HK-2 (cell line): ENCODE measurements around the gene SMIM35.

ENCODE experiments used
- DNase-seq: peaks from one replicate; pipeline ENCODE4 v3.0.0-alpha.2; 2018; ENCODE audit not compliant: unreplicated experiment

Gene SMIM35

DNA sequence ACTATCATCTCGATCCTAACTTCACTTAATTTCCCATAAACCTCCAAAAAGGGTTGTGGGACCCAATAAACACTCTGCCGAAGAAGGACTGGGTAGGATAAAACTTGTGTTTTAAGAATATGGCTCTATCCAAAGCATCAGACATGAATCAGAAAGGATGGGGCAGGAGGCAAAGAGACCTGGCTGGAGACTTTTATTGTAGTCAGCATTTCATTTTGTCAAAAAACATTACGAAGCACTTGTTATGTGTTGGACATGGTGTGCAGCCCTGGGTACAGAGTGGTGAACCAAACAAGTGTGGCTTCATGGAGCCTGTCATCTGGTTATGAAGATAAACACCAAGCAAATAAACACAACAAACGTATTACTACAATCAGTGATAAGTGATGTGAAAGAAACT, 83.3 kb downstream of the SMIM35 start:
- DNase-seq = no peak

DNA sequence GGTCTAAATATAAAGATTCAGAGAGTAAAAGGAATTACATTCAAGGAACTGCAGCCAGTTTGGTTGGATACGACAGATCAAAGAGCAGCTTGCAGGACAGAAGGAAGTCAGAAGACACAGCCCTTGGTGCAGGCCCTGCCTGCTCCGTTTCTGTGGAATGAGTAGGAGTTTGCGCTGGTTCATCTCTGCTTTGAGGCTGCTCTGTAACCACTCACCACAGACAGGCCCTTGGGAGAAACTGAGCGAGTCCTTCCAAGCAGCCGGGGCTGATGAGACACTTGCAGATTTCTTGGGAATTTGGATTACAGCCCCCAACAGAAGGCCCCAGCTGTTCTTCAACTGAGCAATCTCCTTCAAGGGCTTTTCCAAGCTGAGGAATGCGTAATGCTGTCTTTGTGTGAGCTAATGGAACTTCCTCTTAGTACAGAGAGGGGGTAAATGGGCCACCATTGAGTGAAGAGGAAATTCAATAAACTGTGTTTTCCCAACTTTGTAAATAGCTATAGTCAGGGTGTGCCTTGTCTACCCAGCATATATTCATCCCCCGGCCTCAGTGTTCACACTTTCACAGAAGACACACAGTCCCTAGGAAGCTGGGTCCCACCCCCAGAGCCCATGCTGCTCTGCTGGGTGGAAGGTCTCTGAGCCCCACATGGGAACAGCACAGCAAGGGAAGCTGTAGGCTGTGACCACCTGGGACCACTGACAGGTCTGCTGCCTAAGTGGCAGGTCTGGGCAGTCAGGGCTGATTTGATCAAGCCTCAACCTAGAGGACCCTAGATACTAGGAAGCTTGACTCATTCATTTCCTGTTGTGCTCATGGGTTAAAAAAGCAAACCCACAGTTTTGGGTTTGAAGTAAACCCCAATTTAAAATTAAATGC, 84.0 kb downstream of the SMIM35 start:
- no peak for DNase-seq

DNA sequence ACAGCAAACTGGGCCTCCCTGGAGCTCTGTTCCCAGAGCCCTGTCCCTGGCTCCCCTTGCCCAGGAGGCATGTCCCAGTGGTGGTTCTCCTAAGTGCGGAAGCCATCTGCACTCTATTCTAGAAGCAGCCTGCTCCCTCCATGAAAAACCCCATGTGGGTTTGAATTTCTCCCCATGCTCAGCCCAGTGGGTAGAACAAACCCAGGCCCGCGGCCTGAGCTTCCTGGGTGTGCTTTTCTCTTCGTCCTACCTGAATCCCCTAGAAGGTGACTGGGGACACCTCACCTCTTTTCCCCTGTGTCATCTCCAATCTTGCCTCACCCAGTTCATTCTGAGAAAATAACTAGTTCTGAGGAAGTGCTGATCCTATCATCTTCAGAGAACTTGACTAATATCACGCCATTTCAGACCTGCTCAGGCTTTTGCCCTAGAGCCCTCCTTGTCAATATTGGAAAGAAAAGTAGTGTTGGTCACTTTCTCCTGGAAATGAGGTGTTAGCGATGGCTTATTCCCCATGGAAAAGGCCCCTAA, 84.7 kb downstream of the SMIM35 start:
- DNase-seq = no peak

DNA sequence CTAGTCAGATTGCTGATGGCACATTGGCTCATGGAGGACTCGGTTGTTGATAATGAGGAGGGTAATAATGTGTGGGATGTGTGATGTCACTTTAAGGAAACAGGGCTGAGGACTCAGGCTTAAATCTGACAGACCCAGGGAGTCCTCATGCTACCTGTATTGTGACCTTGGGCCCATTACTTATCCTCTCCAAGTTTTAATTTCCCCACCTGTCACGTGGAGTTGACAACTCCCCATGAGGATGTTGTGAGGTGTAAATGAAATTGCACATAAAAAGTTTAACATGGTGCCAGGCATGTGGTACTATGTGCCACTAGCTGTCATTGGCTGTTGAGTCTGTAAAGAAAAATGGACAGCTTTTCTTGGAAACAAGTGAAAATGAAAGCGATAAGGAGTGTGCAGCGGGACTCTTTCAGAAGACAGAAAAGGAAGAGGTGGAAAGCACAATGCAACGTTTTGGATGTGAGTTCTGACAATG, 85.2 kb downstream of the SMIM35 start:
- no peak for DNase-seq

DNA sequence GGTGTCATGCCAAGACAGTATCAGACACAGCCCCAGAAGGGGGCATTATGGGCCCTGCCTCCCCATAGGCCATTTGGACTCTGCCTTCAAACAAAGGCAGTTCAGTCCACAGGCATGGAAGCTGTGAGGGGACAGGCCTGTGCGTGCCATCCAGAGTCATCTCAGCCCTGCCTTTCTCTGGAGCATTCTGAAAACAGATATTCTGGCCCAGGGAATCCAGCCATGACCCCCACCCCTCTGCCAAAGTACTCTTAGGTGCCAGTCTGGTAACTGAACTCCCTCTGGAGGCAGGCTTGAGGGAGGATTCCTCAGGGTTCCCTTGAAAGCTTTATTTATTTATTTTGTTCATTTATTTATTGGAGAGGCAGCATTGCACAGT, 85.9 kb downstream of the SMIM35 start:
- DNase-seq = no peak

DNA sequence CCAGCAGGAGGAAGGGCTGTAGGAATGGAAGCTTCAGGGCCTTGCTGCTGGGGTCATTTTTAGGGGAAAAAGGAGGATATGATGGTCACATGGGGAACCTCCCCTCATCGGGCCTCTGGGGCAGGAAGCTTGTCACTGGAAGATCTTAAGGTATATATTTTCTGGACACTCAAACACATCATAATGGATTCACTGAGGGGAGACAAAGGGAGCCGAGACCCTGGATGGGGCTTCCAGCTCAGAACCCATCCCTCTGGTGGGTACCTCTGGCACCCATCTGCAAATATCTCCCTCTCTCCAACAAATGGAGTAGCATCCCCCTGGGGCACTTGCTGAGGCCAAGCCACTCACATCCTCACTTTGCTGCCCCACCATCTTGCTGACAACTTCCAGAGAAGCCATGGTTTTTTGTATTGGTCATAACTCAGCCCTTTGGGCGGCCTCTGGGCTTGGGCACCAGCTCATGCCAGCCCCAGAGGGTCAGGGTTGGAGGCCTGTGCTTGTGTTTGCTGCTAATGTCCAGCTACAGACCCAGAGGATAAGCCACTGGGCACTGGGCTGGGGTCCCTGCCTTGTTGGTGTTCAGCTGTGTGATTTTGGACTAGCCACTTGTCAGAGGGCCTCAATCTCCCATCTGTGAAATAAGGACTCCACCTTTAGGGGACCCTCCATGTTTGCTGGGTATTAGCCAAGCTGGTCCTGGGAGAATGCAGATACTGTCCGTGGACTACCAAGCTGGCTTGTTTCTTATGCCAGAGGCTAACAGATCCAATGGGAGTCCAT, 86.5 kb downstream of the SMIM35 start:
- DNase-seq = no peak

DNA sequence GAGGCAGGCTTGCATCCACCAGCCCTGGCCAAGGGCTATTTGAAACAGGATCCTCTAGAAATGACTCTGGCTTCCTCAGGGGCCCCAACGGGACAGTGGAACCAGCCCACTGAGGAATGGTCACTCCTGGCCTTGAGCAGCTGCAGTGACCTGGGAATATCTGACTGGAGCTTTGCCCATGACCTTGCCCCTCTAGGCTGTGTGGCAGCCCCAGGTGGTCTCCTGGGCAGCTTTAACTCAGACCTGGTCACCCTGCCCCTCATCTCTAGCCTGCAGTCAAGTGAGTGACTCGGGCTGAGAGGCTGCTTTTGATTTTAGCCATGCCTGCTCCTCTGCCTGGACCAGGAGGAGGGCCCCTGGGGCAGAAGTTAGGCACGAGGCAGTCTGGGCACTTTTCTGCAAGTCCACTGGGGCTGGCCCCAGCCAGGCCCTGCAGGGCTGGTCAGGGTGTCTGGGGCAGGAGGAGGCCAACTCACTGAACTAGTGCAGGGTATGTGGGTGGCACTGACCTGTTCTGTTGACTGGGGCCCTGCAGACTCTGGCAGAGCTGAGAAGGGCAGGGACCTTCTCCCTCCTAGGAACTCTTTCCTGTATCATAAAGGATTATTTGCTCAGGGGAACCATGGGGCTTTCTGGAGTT, 87.3 kb downstream of the SMIM35 start:
- DNase-seq = no peak

DNA sequence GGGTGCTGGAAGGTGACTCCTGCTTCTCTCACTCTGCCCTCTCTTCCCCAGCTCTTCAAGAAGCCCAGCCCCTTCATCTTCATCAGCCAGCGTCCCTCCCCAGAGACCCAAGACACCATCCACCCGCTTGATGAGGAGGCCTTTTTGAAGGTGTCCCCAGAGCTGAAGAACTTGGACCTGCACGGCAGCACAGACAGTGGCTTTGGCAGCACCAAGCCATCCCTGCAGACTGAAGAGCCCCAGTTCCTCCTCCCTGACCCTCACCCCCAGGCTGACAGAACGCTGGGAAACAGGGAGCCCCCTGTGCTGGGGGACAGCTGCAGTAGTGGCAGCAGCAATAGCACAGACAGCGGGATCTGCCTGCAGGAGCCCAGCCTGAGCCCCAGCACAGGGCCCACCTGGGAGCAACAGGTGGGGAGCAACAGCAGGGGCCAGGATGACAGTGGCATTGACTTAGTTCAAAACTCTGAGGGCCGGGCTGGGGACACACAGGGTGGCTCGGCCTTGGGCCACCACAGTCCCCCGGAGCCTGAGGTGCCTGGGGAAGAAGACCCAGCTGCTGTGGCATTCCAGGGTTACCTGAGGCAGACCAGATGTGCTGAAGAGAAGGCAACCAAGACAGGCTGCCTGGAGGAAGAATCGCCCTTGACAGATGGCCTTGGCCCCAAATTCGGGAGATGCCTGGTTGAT, 88.0 kb downstream of the SMIM35 start:
- DNase-seq = no peak

DNA sequence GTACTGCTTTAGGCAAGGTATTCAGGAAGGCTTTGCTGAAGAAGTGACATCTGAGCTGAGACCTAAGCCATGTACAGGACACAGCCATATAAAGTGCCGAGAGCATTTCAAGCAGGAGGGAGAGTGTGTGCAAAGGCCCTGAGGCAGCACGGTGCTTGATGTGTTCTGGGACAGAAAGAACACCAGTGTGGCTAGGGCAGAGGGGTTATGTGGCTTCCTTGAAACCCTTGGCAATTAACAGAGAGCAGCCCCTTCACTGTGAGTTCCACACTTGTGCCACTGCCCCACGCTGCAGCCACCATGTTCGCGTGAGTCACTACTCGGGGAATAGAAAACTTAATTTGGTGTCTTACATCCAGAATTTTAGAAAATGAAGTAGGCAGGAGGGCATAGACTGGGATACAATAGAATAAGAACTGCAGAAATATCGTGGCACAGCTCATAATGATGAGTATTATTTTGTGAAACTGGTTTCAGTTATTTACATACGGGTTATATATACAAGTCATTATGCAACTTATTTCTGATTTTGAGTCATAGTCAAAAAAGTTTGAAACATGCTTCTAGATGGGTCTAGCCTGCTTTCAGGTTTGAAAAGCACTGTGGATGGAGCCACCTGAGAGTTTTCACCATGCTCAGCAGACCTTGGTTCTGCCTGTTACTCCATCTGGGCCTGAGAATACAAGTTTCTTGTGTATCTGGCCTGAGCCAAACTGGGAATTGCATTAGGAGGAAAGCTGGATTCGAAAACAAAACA, 88.8 kb downstream of the SMIM35 start:
- no peak for DNase-seq

DNA sequence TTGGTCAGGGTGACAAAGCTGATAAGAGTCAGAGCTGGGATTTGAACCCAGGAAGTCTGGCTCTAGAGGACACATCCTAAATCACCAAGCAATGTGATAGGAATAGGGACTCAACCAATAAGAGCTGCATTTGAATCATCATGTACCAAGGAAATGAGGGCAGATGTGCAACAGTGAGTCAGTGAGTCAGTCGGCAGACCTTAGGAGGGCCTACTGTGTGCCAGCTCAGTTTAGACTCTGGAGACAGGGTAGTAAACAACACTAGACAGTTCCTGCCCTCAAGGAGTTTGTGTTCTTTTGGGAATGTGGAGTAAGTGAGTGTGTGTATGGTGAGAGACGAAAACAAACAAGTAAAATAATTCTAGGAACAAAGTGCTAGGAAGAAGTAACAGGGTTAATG, 89.4 kb downstream of the SMIM35 start:
- DNase-seq = no peak

DNA sequence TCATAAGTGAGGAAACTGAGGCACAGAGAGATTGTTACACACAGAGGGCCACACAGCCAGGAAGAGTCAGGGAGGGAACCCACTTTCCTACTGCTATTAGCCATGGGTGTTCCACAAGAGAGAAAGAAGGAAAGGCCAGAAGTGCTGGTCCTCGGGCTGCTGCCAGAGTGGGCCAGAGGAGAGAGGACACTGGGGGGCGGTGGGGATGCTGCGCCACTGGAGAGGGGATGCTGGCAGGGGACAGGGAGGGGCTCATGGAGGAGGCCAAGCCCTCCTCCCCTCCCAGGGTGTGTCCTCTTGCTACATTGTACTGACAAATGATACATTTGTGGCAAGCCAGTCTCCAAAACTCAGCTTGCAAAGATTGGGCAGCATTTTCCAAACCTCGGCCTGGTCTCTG, 90.7 kb downstream of the SMIM35 start:
- no peak for DNase-seq

DNA sequence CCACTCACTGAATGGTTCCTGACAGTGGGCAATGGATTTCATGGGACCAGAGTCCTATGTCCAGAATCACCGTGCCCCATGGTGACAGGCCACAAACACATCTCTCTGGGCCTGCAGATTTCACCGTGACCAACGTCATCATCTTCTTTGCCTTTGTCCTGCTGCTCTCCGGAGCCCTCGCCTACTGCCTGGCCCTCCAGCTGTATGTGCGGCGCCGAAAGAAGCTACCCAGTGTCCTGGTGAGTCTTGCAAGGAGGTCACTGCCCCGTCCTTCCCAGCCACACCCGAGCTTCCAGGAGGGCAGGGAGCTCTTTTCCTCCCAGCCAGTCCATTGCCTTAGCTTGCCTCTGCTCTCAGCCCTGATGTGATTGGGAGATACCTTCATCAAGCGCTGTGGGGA, 91.3 kb downstream of the SMIM35 start:
- DNase-seq = no peak

DNA sequence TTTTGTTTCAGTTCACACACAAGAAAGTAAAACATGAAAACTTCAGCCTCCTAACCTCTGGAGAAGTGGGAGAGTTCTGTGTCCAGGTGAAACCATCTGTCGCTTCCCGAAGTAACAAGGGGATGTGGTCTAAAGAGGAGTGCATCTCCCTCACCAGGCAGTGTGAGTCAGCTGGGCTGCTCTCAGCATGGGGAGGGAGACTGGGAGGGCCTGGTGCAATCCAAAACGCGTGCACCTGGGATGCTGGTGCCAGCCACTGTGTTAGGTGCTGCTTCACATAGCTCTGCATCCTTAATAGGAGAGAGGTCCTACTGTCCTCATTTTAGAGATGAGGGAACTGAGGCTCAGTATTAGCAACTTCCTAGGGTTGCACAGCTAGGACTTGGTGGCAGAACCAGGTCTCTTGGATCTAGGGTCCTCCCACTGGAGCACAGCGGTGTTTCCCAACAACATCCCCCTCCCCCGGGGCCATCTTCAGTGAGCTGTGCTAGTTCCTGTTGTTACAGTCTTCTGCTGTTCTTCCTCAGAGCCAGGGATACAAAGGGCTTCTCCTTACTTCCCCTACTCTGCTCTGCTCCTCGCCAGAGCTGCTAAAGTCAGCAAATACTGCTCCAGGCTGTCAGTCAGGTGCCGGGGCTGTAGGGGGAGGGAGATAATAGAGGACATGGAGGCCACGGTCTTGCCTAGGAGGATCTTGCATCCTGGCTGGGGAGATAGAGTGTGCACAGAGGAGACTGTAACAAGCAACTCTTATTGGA, 92.6 kb downstream of the SMIM35 start:
- DNase-seq = no peak

DNA sequence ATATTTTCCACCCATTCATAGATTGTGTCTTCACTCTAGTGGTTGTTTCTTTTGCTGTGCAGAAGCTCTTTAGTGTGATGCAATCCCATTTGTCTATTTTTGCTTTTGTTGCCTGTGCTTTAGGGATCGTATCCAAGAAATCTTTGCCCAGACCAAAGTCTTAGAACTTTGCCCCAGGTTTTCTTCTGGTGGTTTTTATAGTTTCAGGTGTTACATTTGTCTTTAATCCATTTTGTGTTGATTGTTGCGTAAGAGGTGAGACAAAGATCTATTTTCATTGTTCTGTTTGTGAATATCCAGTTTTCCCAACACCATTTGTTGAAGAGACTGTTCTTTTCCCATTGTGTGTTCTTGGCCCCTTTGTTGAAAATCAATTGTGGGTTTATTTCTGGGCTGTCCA, 94.1 kb downstream of the SMIM35 start:
- DNase-seq = no peak

DNA sequence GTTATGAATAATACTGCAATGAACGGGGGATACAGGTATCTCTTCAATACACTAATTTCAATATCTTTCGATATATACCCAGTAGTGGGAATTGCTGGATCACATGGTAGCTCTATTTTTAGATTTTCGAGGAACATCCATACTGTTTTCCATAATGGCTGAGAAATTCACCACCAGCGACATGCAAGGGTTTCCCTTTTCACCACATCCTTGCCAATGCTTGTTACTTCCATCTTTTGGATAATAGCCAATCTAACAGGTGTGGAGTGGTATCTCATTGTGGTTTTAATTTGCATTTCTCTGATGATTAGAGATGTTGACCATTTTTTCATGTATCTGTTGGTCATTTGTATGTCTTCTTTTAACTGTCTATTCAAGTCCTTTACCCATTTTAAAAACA, 94.6 kb downstream of the SMIM35 start:
- no peak for DNase-seq

DNA sequence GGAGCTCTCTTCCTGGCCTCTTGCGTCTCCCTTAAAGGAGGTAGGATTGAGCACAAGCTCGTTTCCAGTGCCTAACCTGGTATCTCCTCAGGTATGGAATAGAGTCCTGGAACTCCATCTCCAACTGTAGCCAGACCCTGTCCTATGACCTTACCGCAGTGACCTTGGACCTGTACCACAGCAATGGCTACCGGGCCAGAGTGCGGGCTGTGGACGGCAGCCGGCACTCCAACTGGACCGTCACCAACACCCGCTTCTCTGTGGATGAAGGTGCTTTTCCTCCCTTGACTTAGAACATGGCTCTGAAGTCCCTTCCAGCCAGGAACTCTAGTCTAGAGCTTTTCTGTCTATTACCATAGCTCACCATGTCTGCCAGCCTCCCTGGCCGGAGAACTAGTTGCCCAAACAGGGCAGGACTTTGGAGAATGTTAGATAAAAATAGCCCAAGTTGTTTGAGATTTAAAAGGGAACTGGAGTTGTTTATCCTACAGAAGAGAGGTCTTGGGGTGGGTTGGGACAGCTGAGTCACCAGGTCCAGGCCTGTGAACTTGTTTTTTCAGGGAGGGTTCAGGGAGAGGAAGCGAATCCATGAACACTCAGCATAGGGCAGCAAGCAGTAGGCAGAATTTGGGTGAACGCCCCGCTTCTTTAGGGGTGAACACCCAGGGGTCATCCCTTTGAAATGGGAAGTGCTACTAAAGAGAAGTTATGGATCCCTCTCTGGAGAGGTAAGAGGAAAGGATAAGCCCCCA, 97.2 kb downstream of the SMIM35 start:
- DNase-seq = no peak

DNA sequence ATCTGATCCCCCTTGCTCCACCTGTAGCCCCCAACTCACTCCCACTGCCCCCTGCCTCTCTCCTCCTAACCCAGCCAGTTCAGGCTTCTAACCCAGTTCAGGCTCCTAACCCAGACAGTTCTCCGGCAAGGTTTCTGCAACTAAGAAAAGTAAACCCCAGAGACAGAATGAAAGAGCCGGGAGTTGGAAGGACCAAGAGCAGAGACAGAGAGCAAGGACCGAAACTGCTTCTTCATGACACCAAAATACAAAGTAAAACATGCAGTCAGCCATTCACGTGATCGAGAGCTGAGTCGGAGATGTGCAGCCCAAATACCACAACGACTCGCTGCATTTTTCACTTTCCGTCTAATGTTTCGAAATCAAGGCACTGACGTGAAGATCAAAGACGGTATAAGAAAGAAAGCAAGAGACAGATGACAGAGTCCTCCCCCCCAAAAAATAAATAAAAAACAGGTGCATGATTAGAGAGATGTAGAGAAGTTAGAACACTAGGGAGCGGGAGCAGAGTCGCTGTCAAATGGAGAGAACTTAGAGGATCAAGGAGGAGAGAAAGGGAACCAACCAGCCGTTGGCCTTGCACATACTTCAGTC, 99.7 kb downstream of the SMIM35 start:
- DNase-seq = no peak

DNA sequence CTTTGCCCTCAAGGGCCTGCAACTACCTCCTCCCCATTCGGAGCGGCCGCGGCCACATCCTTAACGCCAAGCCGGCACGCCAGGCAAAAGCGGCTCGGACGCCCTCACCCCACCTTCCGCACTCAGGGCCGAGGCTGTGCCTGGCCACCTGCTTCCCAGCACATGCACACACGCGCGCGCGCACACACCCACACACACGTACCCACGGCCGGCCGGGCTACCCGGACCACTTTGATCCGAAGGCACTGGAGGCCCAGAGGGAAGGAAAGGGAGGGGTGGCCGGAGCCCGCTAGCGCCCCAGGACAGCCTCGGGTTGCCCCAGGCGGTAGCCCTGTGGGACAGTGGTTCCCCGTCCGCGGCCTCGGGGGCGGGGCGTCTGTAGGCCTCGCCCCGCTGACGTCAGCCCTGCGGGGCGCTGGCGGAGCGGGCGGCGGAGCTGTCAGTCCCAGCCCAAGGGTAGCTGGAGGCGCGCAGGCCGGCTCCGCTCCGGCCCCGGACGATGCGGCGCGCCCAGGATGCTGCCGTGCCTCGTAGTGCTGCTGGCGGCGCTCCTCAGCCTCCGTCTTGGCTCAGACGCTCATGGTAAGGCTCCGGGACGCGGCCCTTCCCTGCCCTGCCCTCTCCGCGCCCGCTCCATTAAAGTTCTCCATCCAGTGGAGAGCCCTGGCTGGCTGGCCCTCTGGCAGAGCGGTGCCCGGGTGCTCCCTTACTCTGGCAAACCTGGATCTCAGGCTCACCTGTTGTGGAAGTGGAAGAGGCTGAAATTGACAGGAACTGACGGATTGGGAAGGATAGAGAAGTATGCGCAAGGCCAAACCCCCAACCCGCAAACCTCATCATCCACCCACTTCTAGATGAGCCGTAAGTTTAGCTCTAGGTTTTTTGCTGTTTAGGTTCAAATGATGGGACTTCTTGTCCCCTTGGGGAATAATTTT, 100.5 kb downstream of the SMIM35 start, which contains the start of gene IL10RA:
Gene IL10RA (plus strand): TSS at position 442 of the 935 bp plus-strand sequence. CDS start 74 bp downstream, at position 516.
- peak; percentile 77 for DNase-seq
